SH-SY5Y (cell line): ENCODE data around the gene ENPP1.

Source experiments
- GATA2 ChIP-seq: IDR thresholded peaks from 2 replicates; pipeline ENCODE4 v1.6.1; 2011; ENCODE audit warnings: mild to moderate bottlenecking, low read depth, low read length
- GATA3 ChIP-seq: IDR thresholded peaks from 2 replicates; pipeline ENCODE4 v1.6.1; 2011; ENCODE audit warnings: low read depth, mild to moderate bottlenecking, low read length, moderate library complexity

ENPP1 gene

DNA sequence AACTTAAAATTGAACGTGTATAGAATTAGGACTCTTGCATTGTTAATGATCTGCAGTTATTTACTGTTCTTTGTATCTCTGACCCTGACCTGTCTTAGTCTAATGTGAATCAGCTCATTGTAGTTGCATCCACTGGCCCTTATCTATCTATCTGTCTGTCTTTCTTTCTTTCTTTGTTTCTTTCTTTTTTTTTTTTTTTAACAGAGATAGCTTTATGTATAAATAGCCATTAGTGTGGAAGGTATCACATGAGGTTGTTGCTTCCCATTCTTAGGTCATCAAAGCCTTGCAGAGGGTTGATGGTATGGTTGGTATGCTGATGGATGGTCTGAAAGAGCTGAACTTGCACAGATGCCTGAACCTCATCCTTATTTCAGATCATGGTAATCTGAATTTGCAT is 59.9 kb downstream of the ENPP1 start:
- no peak for TF ChIP-seq GATA2
- no peak for TF ChIP-seq GATA3

DNA sequence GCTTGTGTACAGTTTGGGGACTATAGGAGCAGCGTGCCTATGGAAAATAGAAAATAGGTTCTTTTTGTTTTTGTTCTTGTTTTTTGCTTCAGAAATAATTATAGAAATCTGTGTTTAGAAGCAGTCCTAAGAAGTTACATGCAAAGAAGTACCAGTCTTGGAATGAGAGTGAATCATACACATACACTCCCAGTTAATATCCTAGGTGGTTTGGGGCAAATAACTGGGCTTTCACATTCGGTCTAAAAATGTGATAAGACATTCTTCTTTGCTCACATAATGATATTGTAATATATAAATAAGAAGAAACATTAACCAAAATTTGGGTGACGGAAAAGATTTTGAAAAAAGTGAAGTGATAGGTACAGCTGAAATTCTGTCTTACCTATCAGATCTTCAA is 61.0 kb downstream of the ENPP1 start:
- TF ChIP-seq GATA3 (no peak), GATA2 (no peak)

DNA sequence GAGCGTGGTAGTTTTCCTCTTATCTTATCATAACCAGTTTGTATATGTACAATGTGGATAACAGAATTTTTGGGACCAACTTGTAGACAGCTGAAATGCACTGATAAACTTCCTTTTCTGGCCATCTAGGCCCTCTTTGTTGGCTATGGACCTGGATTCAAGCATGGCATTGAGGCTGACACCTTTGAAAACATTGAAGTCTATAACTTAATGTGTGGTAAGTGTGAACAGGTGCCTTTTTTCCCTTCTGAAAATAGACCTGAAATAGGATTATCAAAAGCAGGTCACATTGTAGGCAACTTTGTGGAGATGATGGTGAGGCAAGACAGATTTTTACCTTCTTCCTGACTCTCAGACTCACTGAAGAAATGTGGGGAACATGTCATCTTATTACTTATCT is 67.8 kb downstream of the ENPP1 start:
- TF ChIP-seq GATA3 = no peak
- no peak for TF ChIP-seq GATA2

DNA sequence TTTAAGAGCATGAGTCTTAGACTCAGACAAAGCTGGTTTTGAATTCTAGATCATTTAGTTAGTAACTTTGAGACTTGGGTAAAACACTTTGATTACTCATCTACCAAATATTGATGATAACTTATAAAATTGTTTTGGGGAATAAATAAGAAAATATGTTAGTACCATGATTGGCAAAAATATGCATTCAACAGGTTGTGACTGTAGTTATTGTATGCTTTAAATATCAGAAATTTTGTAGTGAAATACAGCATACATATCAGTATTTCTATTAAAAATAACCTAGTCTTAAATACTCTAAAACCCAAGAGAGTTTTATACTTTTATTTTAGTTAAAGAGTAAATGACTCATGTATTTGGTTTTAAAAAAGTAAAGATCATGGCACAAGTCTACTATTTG is 68.7 kb downstream of the ENPP1 start:
- no peak for TF ChIP-seq GATA3
- no peak for TF ChIP-seq GATA2

DNA sequence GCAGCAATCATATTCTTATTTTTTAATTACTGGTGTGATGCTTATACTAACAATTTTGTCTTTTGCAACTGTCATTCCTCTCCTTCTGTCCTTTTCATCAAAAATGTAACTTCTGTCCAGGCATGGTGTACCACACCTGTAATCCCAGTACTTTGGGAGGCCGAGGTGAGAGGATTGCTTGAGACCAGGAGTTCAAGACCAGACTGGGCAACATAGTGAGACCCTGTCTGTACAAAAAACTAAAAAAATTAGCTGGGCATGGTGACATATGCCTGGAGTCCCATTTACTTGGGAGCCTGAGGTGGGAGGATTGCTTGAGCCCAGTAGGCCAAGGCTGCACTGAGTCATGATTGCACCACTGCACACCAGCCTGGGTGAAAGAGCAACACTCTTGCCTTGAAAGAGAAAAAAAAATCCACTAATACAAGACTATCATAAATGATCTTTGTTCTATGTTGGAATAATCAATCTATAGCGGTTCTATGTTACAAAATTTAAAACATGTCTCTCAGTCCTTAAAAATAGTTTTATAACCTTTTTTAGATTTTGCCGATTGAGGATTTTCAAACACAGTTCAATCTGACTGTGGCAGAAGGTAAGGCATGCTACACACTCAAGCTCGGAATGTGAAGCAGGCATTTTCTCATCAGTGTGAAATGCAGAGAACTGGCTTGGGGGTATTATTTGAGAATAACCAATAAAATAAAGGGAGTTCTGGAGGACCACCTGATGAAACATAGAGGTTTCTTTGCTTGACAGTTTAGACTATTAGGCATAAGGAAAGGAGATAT is 70.4 kb downstream of the ENPP1 start:
- no peak for TF ChIP-seq GATA2

DNA sequence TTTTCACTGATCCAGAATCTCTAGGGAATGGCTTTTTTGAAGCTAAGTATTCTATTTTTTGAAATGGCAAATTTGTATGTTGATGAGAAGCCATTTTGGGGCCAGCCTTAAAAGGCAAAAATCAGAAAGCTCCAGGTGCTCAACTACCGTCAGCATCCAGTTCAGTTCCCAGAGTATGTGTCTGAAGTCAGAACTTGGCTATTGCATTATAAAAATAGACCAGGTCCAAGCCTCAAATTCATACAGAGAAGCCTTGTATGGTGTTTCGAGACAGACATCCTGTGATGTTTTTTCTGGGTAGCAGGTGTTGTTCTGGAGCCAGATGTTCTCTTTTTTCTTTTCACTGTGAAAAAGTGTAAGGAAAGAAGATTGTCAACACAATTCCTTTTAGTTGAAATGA is 75.2 kb downstream of the ENPP1 start:
- no peak for TF ChIP-seq GATA2
- TF ChIP-seq GATA3 = no peak

DNA sequence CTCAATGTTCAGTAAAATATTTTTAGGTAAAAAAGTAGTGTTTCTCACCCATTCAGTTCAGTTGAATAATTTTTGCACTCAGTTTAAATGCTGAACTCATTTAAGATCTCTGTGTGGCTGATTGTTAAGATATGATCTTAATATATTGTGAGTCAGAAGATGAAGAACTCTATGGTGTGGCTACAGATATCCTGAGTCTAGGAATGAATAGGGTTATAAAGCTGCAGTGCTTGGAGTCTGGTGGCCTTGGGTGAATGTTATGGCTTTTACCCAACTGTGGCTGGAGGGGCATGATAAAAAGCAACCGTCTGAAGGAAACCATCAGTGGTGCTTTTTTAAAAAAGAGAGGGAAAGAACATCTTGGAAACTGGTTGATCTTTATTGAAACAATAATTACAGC is 77.4 kb downstream of the ENPP1 start:
- TF ChIP-seq GATA3 (no peak), GATA2 (no peak)

DNA sequence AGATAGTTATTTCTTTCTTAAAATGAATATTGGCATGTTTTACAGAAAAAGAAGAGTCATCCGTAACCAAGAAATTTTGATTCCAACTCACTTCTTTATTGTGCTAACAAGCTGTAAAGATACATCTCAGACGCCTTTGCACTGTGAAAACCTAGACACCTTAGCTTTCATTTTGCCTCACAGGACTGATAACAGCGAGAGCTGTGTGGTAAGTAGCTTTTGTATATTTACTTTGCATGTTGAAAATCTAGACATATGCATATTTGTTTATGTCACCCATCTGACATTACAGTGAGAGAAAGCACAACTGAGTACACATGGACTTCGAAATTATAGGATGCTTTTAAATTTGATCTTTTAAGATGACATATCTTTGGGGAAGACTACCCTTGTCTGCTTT is 78.7 kb downstream of the ENPP1 start:
- no peak for TF ChIP-seq GATA2
- no peak for TF ChIP-seq GATA3

DNA sequence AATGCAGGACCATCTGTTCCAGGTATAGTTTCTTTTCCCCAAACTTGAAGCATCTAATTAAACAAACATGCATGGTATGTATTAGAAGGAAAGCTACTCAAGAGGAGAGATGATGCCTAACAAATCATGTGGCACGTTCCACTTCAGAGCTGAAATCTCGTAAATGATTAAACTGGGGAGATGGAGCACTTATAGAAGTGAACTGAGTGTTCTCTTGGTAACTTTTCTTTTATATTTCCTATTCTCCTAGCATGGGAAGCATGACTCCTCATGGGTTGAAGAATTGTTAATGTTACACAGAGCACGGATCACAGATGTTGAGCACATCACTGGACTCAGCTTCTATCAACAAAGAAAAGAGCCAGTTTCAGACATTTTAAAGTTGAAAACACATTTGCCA is 82.3 kb downstream of the ENPP1 start:
- TF ChIP-seq GATA2 (no peak), GATA3 (no peak)

DNA sequence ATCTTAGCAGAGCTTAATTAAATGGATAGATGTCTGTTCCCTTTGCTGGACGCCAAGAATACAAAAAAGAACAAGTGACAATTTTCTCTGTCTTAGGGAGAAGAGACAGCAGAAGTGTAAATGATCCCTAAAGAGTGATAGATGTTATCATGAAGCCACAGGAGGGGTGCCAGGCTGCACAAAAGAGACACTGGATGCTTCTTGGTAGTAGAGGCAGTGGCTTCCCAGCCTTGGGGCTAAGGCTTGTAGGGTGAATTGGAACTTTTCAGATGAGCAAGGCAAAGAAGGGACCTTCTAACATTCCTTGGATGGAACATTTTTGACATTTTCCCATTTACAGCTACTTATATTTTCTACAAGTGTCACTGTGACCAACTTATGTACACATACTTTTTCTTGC is 85.4 kb downstream of the ENPP1 start:
- TF ChIP-seq GATA3 (no peak), GATA2 (no peak)

DNA sequence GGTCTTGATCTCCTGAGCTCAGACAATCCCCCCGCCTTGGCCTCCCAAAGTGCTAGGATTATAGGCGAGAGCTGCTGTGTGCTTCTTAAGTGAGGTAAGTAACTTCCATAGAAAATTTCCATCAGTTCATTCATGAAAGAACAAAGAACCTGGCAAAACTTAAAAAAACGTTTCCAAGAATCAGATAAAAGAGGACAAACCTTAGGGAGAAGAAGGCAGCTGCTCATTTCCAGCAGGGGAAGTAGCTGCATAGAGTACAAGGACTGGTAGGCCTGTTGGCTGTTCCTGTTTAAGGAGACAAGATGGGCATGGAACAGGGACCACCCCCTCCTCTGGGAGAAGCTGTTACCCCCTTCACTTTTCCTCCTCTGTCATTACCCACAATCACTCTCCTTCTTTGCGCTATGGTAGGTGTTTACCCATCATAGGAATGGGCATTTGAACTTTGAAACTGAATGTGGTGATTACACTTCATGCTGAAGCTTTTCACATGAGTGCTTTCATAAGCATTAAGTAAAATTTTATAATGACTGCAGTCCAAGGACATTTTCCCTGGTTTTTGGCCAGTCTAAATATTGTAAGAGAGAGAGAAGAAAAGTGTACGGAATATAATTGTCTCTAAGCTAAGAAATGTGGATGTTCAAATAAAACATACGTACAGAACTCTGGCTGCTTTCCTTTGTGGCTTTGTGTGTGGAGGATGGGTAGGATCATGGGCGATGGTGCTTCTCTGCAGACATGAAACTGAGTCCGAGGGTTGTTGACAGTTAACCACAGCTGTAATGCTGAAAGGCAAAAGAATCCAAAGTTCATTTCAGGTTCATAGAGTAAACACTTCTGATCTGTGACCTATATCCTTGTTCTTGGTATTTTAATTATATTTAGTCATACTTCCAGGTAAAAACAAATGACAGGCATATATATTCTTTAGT is 86.9 kb downstream of the ENPP1 start:
- TF ChIP-seq GATA2 (no peak), GATA3 (no peak)

DNA sequence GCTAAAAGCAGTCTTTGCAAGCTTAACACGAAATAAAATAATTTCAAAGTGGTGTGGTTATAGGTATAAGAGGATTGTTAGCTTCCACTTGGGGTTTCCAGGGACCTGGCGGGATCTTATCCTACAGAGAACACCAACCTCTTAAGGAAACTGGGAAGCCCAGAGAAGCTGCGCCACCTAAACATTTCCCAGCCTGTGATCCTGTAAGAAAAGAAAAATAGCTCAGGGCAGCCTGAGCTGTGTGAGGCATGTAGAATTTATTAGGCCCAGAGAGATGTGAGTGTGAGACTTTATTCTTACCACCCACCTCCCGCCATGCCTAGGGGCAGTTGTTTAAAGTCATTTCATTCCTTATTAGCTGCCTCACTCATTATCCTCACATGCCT is 89.2 kb downstream of the ENPP1 start:
- TF ChIP-seq GATA2 = no peak
- TF ChIP-seq GATA3 = no peak

DNA sequence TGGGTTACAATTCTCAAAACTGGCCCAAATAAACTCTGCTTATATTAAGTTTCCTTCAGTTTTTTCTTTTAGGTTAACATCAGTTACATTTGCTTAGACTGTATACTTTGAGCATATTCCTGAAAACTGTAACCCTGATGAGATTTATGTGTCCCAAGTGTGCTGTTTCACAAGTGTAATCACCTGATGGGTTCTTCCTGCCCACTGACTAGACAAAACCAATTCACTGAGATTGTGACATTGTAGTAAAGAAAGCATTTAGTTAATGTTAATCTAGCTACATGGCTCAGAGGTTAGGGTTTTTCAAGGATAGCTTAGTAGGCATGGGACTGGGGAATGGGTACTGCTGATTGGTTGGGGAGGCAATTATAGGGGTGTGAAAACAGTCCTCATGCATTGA is 89.8 kb downstream of the ENPP1 start:
- TF ChIP-seq GATA2 = no peak
- no peak for TF ChIP-seq GATA3

DNA sequence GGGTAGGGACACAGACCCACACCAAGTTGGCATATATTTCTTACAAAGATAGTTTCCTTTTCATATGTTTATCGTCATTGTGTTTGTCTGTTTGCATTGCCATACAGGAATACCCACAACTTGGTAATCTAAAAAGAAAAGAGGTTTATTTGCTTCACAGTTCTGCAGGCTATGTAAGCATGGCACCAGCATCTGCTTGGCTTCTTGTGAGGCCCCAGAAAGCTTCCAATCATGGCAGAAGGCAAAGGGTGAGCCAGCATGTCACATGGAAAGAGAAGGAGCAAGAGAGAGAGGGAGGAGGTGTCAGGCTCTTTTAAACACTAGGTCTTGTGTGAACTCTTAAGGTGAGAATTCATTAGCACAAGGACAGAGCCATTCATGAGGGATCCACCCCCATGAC is 90.9 kb downstream of the ENPP1 start:
- no peak for TF ChIP-seq GATA2
- TF ChIP-seq GATA3 = no peak

DNA sequence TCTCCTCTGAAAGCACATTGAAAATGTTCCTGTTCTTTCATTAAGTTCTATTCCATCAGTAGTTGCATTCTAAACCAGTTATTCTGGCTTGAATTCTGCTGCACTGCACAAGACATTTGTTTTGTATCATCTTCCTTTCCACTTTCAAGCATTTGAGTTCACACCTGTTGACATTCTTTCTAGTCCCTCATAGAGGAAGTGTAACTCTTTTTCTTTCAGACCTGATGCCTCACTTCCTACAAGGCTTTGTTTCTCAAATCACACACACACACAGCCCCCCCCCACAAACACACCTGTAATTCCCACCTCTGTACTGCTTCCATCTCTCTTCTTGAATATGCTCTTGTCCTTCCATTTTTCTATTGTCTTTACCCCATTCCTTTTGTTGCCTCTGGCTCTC is 92.4 kb downstream of the ENPP1 start:
- TF ChIP-seq GATA2 = no peak
- no peak for TF ChIP-seq GATA3
